ENCODE data around the gene TSC1.

DNA sequence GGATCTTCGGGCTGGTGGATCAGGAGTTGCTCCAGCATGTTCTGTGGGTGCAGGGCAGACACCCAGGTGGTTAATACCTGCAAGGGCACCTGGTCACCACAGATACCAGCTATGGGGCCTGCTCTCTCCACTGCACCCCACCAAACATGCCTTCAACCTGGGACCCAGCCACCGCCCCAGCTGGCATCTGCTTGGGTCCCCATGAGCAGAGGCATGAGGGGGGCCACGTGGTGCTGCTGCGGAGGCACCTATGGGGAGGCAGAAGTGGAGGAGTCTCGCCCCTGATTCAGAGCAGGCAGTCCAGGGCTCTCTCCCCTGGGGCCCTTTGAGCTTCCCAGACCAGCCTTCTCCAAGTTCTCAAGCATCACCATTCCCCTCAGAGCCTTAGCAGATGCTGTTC lies 69.3 kb downstream of the TSC1 start:
- no peak for TF ChIP-seq EZH2 (IDR thresholded peaks at IDR 0.05; ENCODE audit: low read length, unreplicated experiment)
- TF ChIP-seq CTCF (conservative IDR thresholded peaks at IDR 0.05; ENCODE audit: low read depth, low read length): no peak
- no peak for TF ChIP-seq EZH2phosphoT487 (IDR thresholded peaks at IDR 0.05; ENCODE audit: borderline replicate concordance, low read length)

Measured in PC-3 (cell line).